ENCODE measurements around the gene LRRC27.

Gene LRRC27

DNA sequence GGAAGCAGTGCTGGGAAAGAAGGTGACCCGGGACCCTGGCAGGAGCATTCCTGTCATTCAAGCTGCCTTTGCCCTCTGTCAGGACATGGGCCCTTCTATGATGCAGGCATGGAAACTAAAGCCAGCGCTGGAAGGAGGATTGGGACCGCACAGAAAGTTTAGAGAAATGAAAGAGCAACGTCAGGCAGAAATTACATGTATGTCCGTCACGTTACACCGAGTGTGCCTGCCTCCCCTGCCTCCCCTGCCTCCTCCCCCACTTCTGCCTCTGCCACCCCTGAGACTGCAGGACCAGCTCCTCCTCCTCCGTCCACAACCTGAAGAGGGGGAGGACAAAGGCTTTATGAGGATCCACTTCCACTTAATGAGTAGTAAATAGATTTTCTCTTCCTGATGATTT, 51.1 kb downstream of the LRRC27 start:
- intact Hi-C loops (cut with DNase I) = no loop called here
- peak in 2 of 10 donors; percentile 36 to 61 for DNase-seq

GRCh38 chr10:132383751-132384196, 51.8 kb downstream of the LRRC27 start:
- DNase-seq = peak in 4 of 10 donors; percentile 17 to 73 (median 28)
- intact Hi-C loops (cut with DNase I) = no loop called here

- intact Hi-C loops (cut with DNase I) = loop anchor here (5.0 kb wide), 1 partner anchor 252 kb away; no protein-coding TSS in a partner anchor
- DNase-seq = peak in 4 of 10 donors; percentile 18 to 69 (median 60)
These were observed 52.8 kb downstream of the LRRC27 start for GRCh38 chr10:132384618-132385388.

DNA sequence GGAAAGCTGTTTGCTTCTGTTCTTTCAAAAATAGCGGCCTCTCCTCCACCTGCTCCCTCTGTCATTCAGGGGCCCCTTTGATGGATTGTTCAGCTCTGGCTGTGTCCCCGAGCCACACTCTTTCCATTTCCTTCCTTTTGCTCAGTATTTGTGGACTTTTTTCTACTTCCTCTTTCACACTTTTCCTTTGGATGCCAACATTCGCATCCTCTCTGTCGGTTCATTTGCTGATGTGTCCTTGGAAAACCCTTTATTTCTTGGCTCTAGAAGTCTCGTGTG, 53.3 kb downstream of the LRRC27 start:
- peak in 1 of 10 donors; percentile 3 for DNase-seq
- intact Hi-C loops (cut with DNase I) = loop anchor here (5.0 kb wide), 1 partner anchor 252 kb away; no protein-coding TSS in a partner anchor

DNA sequence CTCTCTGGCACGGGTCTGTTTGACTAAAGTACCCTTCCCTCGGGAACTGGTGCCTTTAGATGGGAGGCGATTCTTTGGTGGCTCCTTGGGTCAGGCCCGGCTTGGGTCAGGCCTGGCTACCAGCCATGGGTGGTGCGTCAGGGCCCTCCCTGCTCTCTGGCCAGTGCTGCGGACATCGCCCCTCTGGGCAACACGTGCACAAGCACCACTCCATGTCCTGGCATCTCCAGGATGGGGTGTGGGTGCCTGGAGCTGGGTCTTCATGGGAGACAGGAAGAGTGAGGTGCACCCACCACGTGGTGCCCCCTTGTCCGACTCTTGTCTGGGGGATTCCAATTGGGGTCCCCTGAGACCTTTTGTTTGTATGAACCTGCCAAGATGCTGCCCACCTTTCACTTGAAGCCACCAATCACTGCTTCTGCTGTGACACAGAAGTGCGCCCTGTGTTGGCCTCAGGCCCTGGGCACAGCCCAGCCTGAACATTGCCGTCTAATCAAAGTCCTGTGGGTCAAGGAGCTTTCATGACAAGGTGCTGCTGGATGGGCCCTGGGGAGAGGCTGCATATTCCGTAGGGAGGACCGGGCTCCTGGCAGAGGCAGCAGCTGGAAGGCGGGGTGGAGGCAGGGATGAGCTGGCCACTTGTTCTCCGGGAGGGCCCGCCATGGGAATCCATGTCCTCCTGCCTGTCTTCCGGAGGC, 53.9 kb downstream of the LRRC27 start:
- DNase-seq = peak in 4 of 10 donors; percentile 25 to 84 (median 59)
- intact Hi-C loops (cut with DNase I) = loop anchor here (5.0 kb wide), 1 partner anchor 251 kb away; no protein-coding TSS in a partner anchor

GRCh38 chr10:132386419-132386831, 54.4 kb downstream of the LRRC27 start:
- peak in 4 of 10 donors; percentile 9 to 65 (median 43) for DNase-seq
- intact Hi-C loops (cut with DNase I) = loop anchor here (5.0 kb wide), 1 partner anchor 251 kb away; no protein-coding TSS in a partner anchor

DNA sequence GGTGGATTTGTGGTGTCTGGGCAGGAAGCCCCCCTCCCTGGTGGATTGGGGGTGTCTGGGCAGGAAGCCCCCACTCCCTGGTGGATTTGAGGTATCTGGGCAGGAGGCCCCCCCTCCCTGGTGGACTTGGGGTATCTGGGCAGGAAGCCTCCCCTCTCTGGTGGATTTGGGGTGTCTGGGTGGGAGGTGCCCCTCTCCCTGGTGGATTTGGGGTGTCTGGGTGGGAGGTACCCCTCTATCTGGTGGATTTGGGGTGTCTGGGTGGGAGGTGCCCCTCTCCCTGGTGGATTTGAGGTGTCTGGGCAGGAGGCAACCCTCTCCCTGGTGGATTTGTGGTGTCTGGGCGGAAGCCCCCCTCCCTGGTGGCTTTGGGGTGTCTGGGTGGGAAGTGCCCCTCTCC, 54.9 kb downstream of the LRRC27 start:
- peak in 3 of 10 donors; percentile 10 to 57 (median 37) for DNase-seq
- intact Hi-C loops (cut with DNase I) = loop anchor here (5.0 kb wide), 1 partner anchor 250 kb away; no protein-coding TSS in a partner anchor

DNA sequence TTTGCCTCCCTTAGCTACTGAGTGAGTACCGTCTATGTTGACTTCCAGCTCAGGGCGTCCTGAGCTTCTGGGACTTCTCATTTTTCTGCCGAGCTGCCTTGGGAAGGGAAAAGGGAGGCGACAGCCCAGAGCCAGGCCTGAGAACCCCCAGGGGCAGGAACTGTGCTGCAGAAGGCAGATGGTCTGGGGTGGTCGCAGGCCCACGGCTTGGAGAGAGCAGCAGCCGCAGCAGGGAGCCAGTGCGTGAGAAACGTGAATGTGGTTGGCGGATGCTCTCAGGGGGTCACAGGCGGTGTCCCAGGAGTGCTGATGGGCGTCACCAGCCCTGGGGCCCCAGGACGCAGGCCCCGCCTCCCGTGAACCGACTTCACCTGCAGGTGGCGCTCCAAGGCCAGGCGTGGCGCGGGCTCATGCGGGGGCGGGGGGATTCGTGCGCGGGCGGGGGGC, 55.8 kb downstream of the LRRC27 start:
- intact Hi-C loops (cut with DNase I) = loop anchor here (2.0 to 5.0 kb wide), 2 partner anchors 65 to 250 kb away; no protein-coding TSS in a partner anchor
- DNase-seq = peak in 8 of 10 donors; percentile 34 to 93 (median 57)

DNA sequence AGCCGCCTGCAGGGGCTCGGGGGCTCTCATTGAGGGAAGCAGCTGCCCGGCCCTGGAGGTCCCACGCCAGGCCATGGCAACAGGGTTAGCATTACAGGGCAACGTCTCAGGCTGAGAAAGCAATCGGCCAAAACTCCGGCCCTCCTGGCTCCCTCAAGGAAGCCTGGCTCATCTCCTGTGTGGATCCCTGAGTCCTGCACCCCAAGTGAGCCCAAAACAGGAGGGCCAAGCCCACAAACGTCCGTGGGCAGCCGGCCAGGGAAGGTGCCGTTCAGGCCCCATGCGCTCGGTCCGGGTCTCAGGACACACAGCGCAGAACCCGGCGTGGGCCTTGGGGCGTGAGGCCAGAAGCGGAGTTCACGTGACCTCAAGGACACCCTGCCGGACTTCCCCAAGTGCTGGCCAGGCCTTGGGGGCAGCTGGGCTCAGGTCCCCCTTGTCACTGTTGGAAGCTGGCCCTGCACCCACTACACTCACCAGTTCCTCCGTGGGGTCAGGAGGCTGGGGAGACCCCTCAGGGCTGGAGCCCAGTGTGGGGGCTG, 57.0 kb downstream of the LRRC27 start:
- peak in 4 of 10 donors; percentile 34 to 87 (median 70) for DNase-seq
- intact Hi-C loops (cut with DNase I) = loop anchor here (2.0 to 5.0 kb wide), 2 partner anchors 64 to 248 kb away; no protein-coding TSS in a partner anchor

- intact Hi-C loops (cut with DNase I) = loop anchor here (2.0 to 10.0 kb wide), 3 partner anchors 63 to 248 kb away; partner anchors contain the start of gene INPP5A
- peak in 4 of 10 donors; percentile 16 to 81 (median 75) for DNase-seq
These were observed 57.6 kb downstream of the LRRC27 start for GRCh38 chr10:132389433-132390169.

DNA sequence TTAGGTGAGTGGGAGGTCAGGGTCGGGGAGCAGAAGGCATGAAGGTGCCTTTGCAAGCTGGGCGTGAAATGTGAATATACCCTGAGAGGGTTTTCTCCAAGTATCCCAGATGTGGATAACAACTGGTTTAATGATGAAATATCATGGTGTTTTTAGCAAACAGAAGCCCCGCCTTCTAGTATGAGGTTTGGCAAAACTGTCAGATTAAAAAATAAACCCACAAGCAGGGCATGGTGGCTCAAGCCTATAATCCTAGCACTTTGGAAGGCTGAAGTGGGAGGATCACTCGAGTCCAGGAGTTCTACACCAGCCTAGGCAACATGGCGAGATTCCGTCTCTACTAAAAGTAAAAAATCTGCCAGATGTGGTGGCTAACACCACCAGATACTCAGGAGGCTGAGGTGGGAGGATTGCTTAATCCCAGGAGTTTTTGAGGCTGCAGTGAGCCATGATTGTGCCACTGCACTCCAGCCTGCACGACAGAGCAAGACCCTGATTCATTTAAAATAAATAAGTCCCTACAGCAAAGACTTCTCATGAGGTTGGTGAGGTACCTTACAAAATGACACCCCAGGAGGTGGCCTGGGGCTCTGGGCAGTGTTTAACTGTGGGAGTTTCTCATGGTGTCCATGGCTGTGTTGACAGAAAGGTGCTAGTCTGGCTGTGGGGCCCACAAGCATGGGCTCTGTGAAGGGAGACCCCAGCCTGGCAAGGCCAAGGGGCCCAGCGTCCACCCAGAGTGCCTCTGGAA, 58.4 kb downstream of the LRRC27 start:
- intact Hi-C loops (cut with DNase I) = loop anchor here (10.0 kb wide), 1 partner anchor 144 kb away; the partner anchor contains the start of gene INPP5A
- peak in 1 of 10 donors; percentile 46 for DNase-seq

DNA sequence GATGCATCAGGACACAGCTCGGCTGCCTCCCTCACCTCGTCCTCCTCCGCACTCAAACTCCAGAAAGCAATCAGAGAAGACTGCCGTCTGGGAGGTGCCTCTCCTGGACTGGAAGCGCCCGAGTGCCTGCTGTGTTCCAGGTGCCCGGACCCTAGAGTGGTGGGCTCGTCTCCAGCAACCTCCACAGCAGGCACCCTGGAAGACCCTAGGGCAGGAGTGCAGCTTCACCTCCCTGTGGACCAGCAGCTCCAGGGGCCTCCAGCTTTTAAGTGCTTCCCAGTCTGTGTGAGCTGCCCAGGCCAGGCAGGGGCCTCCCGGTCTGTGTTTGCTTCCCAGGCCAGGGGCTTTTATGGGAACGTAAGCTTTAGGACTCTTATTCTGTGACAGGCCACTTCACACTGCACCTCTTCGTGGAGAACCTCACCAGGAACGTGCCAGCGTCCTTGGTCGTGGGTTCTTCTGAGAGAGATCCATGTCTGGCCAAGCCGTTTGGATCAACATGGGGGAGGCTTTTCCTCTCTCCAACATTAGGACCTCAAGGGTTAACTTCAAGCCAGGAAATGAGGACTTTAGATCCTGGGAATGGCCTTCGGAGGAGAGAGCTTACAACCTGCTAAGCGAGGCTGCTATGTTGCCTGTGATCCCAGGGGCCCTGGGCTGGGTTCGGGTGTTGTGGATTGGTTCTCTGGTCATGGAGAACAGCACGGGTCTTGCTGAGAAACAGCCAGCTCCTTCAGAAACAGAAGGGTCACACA, 59.1 kb downstream of the LRRC27 start:
- peak in 4 of 10 donors; percentile 23 to 71 (median 55) for DNase-seq
- intact Hi-C loops (cut with DNase I) = loop anchor here (10.0 kb wide), 1 partner anchor 144 kb away; the partner anchor contains the start of gene INPP5A

DNA sequence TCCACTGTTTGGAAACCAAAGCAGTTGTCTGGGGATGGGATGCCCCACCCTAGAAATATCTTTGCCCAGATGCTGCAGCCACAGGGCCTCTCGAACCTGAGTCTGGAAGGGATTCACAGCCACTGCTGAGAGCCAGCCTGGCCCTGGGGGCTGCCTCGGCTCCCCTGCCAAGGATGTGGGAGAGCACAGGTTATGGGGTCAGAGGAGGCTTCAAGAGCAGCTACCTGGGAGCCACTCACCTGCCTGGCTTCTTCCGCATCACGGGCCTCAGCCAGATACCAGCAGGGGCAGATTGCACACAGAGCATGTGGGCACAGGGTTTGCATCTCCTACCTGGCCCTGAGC, 59.7 kb downstream of the LRRC27 start:
- DNase-seq = peak in 3 of 10 donors; percentile 43 to 66 (median 61)
- intact Hi-C loops (cut with DNase I) = loop anchor here (10.0 kb wide), 1 partner anchor 143 kb away; the partner anchor contains the start of gene INPP5A

- no peak for DNase-seq
- intact Hi-C loops (cut with DNase I) = loop anchor here (10.0 kb wide), 1 partner anchor 143 kb away; the partner anchor contains the start of gene INPP5A
These were observed 60.3 kb downstream of the LRRC27 start for GRCh38 chr10:132392184-132392800.

GRCh38 chr10:132392811-132393694, 61.1 kb downstream of the LRRC27 start:
- intact Hi-C loops (cut with DNase I) = loop anchor here (10.0 kb wide), 1 partner anchor 142 kb away; the partner anchor contains the start of gene INPP5A

DNA sequence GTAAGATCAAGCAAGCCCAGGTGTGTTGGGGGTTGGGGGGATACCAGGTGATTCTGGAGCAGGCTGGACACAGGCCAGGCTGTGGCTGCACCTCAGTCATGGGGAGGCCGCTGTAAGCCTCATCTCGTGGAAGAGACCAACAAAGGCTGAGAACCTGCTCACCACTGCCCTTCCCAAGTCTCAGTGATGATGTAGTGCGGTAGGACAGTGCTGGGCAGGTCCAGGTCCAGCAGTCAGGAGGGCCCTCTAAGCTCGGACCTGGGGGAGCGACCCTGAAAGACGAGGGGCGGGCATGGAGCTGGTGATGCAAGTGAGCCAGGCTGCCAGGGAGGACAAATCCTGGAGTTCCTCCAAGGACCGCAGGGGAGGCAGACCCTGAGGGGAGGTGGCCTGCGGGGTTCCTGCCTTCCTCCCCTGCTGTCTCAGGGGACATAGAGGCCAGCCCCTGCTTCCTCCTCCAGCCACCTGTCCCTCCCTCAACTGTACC, 61.7 kb downstream of the LRRC27 start:
- peak in 2 of 10 donors; percentile 65 to 78 for DNase-seq
- intact Hi-C loops (cut with DNase I) = loop anchor here (10.0 kb wide), 1 partner anchor 141 kb away; the partner anchor contains the start of gene INPP5A

More at GRCh38 chr10:132392811-132393694, 61.1 kb downstream of the LRRC27 start:
- peak in 4 of 10 donors; percentile 14 to 73 (median 44) for DNase-seq
